Caco-2 (cell line): ENCODE data around the gene GPR107. TPM values are rescaled to one million over a fixed set of nuclear protein-coding genes. Genes with fewer than 3 reads are reported as not detected.

Experiments
- BruUV-seq: library from RNA; stranded (reverse); fragments of 400-500 nt; replicated peaks from 2 replicates; lab custom pipeline; 2021; lab: Mats Ljungman, UMichigan
- CTCF ChIA-PET: fragments of 300-600 bp; sonication (Branson Sonifier 250); formaldehyde crosslinking; loops from one replicate; lab custom pipeline; 2022; ENCODE audit warnings: antibody characterized with exemption; lab: Charles Lee
- POLR2A ChIA-PET: fragments of 300-600 bp; sonication (Branson Sonifier 250); formaldehyde crosslinking; loops from one replicate; lab custom pipeline; 2022; ENCODE audit warnings: antibody characterized with exemption; lab: Charles Lee
- DNase-seq, 2 experiments: peaks; one replicate each; pipeline versions ENCODE4 v3.0.0 to v3.0.0-alpha.2; 2020 to 2022
- H3K27me3 ChIP-seq: replicated peaks from 2 replicates; pipeline ENCODE4 v1.6.0; 2011; ENCODE audit warnings: low read length; ENCODE audit not compliant: control insufficient read depth, insufficient read depth
- H3K36me3 ChIP-seq: 2 replicates; pipeline ENCODE4 v1.5.1; 2011; ENCODE audit warnings: low read length; ENCODE audit not compliant: control insufficient read depth, insufficient read depth
- H3K4me1 ChIP-seq: fragments of 250-450 bp; sonication (Bioruptor Pico); 2 replicates; pipeline ENCODE4 v1.5.1; 2020; ENCODE audit warnings: mild to moderate bottlenecking
- H3K4me3 ChIP-seq: 2 replicates; pipeline ENCODE4 v1.5.1; 2011; ENCODE audit warnings: low read depth, mild to moderate bottlenecking, control low read depth, low read length
- H3K9me3 ChIP-seq: fragments of 250-450 bp; sonication (Bioruptor Pico); 2 replicates; pipeline ENCODE4 v1.5.1; 2020; ENCODE audit warnings: mild to moderate bottlenecking, moderate library complexity
- H3K27ac Mint-ChIP-seq: one replicate; pipeline ENCODE4 v1.8.0; 2022; ENCODE audit warnings: mixed read lengths; ENCODE audit not compliant: unreplicated experiment
- H3K27me3 Mint-ChIP-seq: one replicate; pipeline ENCODE4 v1.8.0; 2022; ENCODE audit warnings: mixed read lengths; ENCODE audit not compliant: insufficient read depth, unreplicated experiment
- H3K36me3 Mint-ChIP-seq: one replicate; pipeline ENCODE4 v1.8.0; 2022; ENCODE audit warnings: mild to moderate bottlenecking, mixed read lengths; ENCODE audit not compliant: insufficient read depth, unreplicated experiment
- H3K4me1 Mint-ChIP-seq: one replicate; pipeline ENCODE4 v1.8.0; 2022; ENCODE audit warnings: low read depth, mixed read lengths; ENCODE audit not compliant: unreplicated experiment
- H3K4me3 Mint-ChIP-seq: one replicate; pipeline ENCODE4 v1.8.0; 2022; ENCODE audit warnings: mild to moderate bottlenecking, moderate library complexity, mixed read lengths; ENCODE audit not compliant: unreplicated experiment
- H3K9me3 Mint-ChIP-seq: one replicate; pipeline ENCODE4 v1.8.0; 2022; ENCODE audit warnings: mixed read lengths; ENCODE audit not compliant: unreplicated experiment
- CTCF ChIP-seq, 2 experiments: fragments of 200-600 bp in 1 of 2; IDR thresholded peaks; 1 replicate in 1 of 2; 2 replicates in 1 of 2; pipeline versions ENCODE4 v1.5.1 to v1.8.0; 2011 to 2022; ENCODE audit warnings: antibody characterized with exemption in 1 of 2, control low read depth in 1 of 2, inconsistent platforms in 1 of 2, low read depth in 1 of 2, low read length in 1 of 2, mild to moderate bottlenecking in 1 of 2, moderate library complexity in 1 of 2; ENCODE audit not compliant: insufficient read depth in 1 of 2, severe bottlenecking in 1 of 2, unreplicated experiment in 1 of 2
- intact Hi-C: fragments of 100-400 bp; cut with micrococcal nuclease; formaldehyde crosslinking; loops from one replicate; pipeline ENCODE4 v1.10.0; 2022; ENCODE audit not compliant: unreplicated experiment
- total RNA-seq: library from RNA; stranded (reverse); gene quantifications from 2 replicates; pipeline ENCODE4 v1.2.3, GENCODE V29; 2022

Gene GPR107
- total RNA-seq, 1 experiment from 2014 or later = 53.1 TPM

- Histone ChIP-seq H3K9me3 (no peaks in the 10 kb centered on the region), H3K36me3 (peaks cover 3% of the 10 kb centered on the region), H3K4me3 (no peak overlapping the region), H3K27me3 (no peaks in the 10 kb centered on the region), H3K4me1 (no peaks in the 10 kb centered on the region)
- BruUV-seq = no TSS peak
- no peaks in the 10 kb centered on the region for H3K27me3 Mint-ChIP-seq
- H3K4me1 Mint-ChIP-seq = no peaks in the 10 kb centered on the region
- ChIA-PET POLR2A (no interaction called here), CTCF (no interaction called here)
- H3K36me3 Mint-ChIP-seq = peaks cover 55% of the 10 kb centered on the region
- DNase-seq = no peak
- no peaks in the 10 kb centered on the region for H3K9me3 Mint-ChIP-seq
- H3K4me3 Mint-ChIP-seq = no peak overlapping the region
- H3K27ac Mint-ChIP-seq = no peak overlapping the region
- no peak for TF ChIP-seq CTCF (IDR thresholded peaks at IDR 0.05; ENCODE audit: insufficient read depth in 1 of 2, low read depth in 1 of 2, low read length in 1 of 2, severe bottlenecking in 1 of 2, unreplicated experiment in 1 of 2)
- intact Hi-C loops = loop anchor here (5.0 kb wide), 1 partner anchor 83 kb away; no protein-coding TSS in a partner anchor
Measured at GRCh38 chr9:130104491-130105193, 50.9 kb downstream of the GPR107 start.

- Mint-ChIP-seq H3K27me3 (no peaks in the 10 kb centered on the region), H3K36me3 (peaks cover 53% of the 10 kb centered on the region), H3K4me1 (no peaks in the 10 kb centered on the region), H3K4me3 (no peak overlapping the region), H3K9me3 (no peaks in the 10 kb centered on the region), H3K27ac (no peak overlapping the region)
- H3K9me3 ChIP-seq = no peaks in the 10 kb centered on the region
- ChIA-PET CTCF (interaction anchor here (1.4 to 1.6 kb wide), 2 partner anchors 129 to 131 kb away, joined by 3 to 9 read pairs; no protein-coding TSS in a partner anchor), POLR2A (no interaction called here)
- intact Hi-C loops = loop anchor here (1.0 to 5.0 kb wide), 3 partner anchors 80 to 236 kb away; no protein-coding TSS in a partner anchor
- no TSS peak for BruUV-seq
- no peaks in the 10 kb centered on the region for H3K4me1 ChIP-seq
- H3K27me3 ChIP-seq = no peaks in the 10 kb centered on the region
- no peak for TF ChIP-seq CTCF (IDR thresholded peaks at IDR 0.05; ENCODE audit: insufficient read depth in 1 of 2, low read depth in 1 of 2, low read length in 1 of 2, severe bottlenecking in 1 of 2, unreplicated experiment in 1 of 2)
- DNase-seq = no peak
- peaks cover 1% of the 10 kb centered on the region for H3K36me3 ChIP-seq
- H3K4me3 ChIP-seq = no peak overlapping the region
Measured at GRCh38 chr9:130106860-130107233, 53.1 kb downstream of the GPR107 start.

GRCh38 chr9:130107234-130107861, 53.6 kb downstream of the GPR107 start:
- H3K27ac Mint-ChIP-seq = no peak overlapping the region
- no TSS peak for BruUV-seq

More at GRCh38 chr9:130107234-130107861, 53.6 kb downstream of the GPR107 start:
- Histone ChIP-seq H3K4me1 (no peaks in the 10 kb centered on the region), H3K9me3 (no peaks in the 10 kb centered on the region), H3K27me3 (no peaks in the 10 kb centered on the region), H3K36me3 (peaks cover 1% of the 10 kb centered on the region; the same call in 1 of the 2 replicates), H3K4me3 (no peak overlapping the region)
- TF ChIP-seq CTCF (IDR thresholded peaks at IDR 0.05; ENCODE audit: insufficient read depth in 1 of 2, low read depth in 1 of 2, low read length in 1 of 2, severe bottlenecking in 1 of 2, unreplicated experiment in 1 of 2) = peak; percentile 78 to 85
- Mint-ChIP-seq H3K27me3 (no peaks in the 10 kb centered on the region), H3K36me3 (peaks cover 50% of the 10 kb centered on the region), H3K9me3 (no peaks in the 10 kb centered on the region), H3K4me1 (no peaks in the 10 kb centered on the region), H3K4me3 (no peak overlapping the region)
- intact Hi-C loops = loop anchor here (1.0 to 5.0 kb wide), 3 partner anchors 80 to 236 kb away; no protein-coding TSS in a partner anchor
- ChIA-PET CTCF (interaction anchor here (0.6 to 1.6 kb wide), 2 partner anchors 129 to 259 kb away, joined by 4 to 9 read pairs; no protein-coding TSS in a partner anchor), POLR2A (no interaction called here)
- DNase-seq = peak; percentile 69 to 75
